ENCODE results near the gene FOXJ1. TPM values are rescaled to one million over a fixed set of nuclear protein-coding genes. Genes with fewer than 3 reads are reported as not detected.
A peak's percentile ranks its signal among the peaks of the same experiment; 100 is the strongest.

Gene FOXJ1
- total and polyA plus RNA-seq, 3 experiments from 2014 or later: 0.64 to 0.94 (median 0.68) TPM

GRCh38 chr17:76124582-76125390, 16.3 kb downstream of the FOXJ1 start:
- CTCF ChIA-PET: interaction anchor here (0.6 to 16.0 kb wide), 8 partner anchors 9 to 181 kb away, joined by 3 to 227 read pairs (median 4); no protein-coding TSS in a partner anchor
- no peak for DNase-seq

GRCh38 chr17:76123749-76124581, 17.1 kb downstream of the FOXJ1 start:
- no peak overlapping the region for H3K4me3 Mint-ChIP-seq
- no peaks in the 10 kb centered on the region for H3K27me3 ChIP-seq (ENCODE audit: insufficient read depth, low read length, poor library complexity, severe bottlenecking)
- H3K27ac ChIP-seq (ENCODE audit: low read depth, low read length): no peak overlapping the region
- peaks cover 8% of the 10 kb centered on the region for H3K4me1 ChIP-seq (ENCODE audit: insufficient read depth, low read length)
- H3K4me3 ChIP-seq (ENCODE audit: low read length): no peak overlapping the region
- ChIA-PET POLR2A (interaction anchor here (0.7 kb wide), 1 partner anchor 707 kb away, joined by 9 read pairs; no protein-coding TSS in a partner anchor), CTCF (interaction anchor here (1.0 to 16.0 kb wide), 10 partner anchors 8 to 175 kb away, joined by 3 to 227 read pairs (median 6); no protein-coding TSS in a partner anchor)
- no peaks in the 10 kb centered on the region for H3K36me3 Mint-ChIP-seq
- no peaks in the 10 kb centered on the region for H3K9me3 Mint-ChIP-seq
- H3K27ac Mint-ChIP-seq: peak overlapping the region in 2 of 8 donors; percentile 32 to 75
- H3K27me3 Mint-ChIP-seq: no peaks in the 10 kb centered on the region
- no peak for DNase-seq
- peaks cover 3 to 19% (median 5%) of the 10 kb centered on the region in 3 donors for H3K4me1 Mint-ChIP-seq
- no peaks in the 10 kb centered on the region for H3K9me3 ChIP-seq (ENCODE audit: low read length)
- no peaks in the 10 kb centered on the region for H3K36me3 ChIP-seq (ENCODE audit: insufficient read depth, low read length)

More at GRCh38 chr17:76124582-76125390, 16.3 kb downstream of the FOXJ1 start:
- Histone ChIP-seq H3K27ac (ENCODE audit: low read depth, low read length) (no peak overlapping the region), H3K4me1 (ENCODE audit: insufficient read depth, low read length) (peaks cover 8% of the 10 kb centered on the region), H3K4me3 (ENCODE audit: low read length) (no peak overlapping the region), H3K27me3 (ENCODE audit: insufficient read depth, low read length, poor library complexity, severe bottlenecking) (no peaks in the 10 kb centered on the region), H3K36me3 (ENCODE audit: insufficient read depth, low read length) (no peaks in the 10 kb centered on the region), H3K9me3 (ENCODE audit: low read length) (no peaks in the 10 kb centered on the region)
- Mint-ChIP-seq H3K27ac (peak overlapping the region in 1 of 8 donors; percentile 23), H3K27me3 (no peaks in the 10 kb centered on the region), H3K4me1 (peaks cover 3 to 19% (median 5%) of the 10 kb centered on the region in 3 donors), H3K9me3 (no peaks in the 10 kb centered on the region), H3K36me3 (no peaks in the 10 kb centered on the region), H3K4me3 (no peak overlapping the region)
- POLR2A ChIA-PET: no interaction called here

- CTCF ChIA-PET: interaction anchor here (1.0 to 16.0 kb wide), 9 partner anchors 8 to 176 kb away, joined by 3 to 227 read pairs (median 6); no protein-coding TSS in a partner anchor
Observed at GRCh38 chr17:76123191-76123499, 17.9 kb downstream of the FOXJ1 start.

GRCh38 chr17:76122431-76123190, 18.4 kb downstream of the FOXJ1 start:
- no peak overlapping the region for H3K4me3 ChIP-seq (ENCODE audit: low read length)
- H3K36me3 Mint-ChIP-seq: no peaks in the 10 kb centered on the region
- H3K4me1 ChIP-seq (ENCODE audit: insufficient read depth, low read length): peaks cover 8% of the 10 kb centered on the region
- no peaks in the 10 kb centered on the region for H3K9me3 ChIP-seq (ENCODE audit: low read length)
- ChIA-PET CTCF (interaction anchor here (0.7 to 16.0 kb wide), 9 partner anchors 10 to 157 kb away, joined by 3 to 227 read pairs (median 8); no protein-coding TSS in a partner anchor), POLR2A (interaction anchor here (0.5 to 1.6 kb wide), 4 partner anchors 18 to 709 kb away, joined by 4 to 9 read pairs (median 6); partner anchors contain the start of gene FOXJ1)
- no peaks in the 10 kb centered on the region for H3K27me3 Mint-ChIP-seq
- H3K36me3 ChIP-seq (ENCODE audit: insufficient read depth, low read length): no peaks in the 10 kb centered on the region
- H3K27ac Mint-ChIP-seq: peak overlapping the region in 5 of 8 donors; percentile 29 to 90 (median 50)
- peak overlapping the region in 3 of 7 donors; percentile 44 to 82 (median 46) for H3K4me3 Mint-ChIP-seq
- H3K9me3 Mint-ChIP-seq: no peaks in the 10 kb centered on the region
- H3K4me1 Mint-ChIP-seq: peaks cover 3 to 19% (median 5%) of the 10 kb centered on the region in 3 donors
- no peaks in the 10 kb centered on the region for H3K27me3 ChIP-seq (ENCODE audit: insufficient read depth, low read length, poor library complexity, severe bottlenecking)
- no peak for DNase-seq
- no peak overlapping the region for H3K27ac ChIP-seq (ENCODE audit: low read depth, low read length)

More at GRCh38 chr17:76123191-76123499, 17.9 kb downstream of the FOXJ1 start:
- no peak for DNase-seq
- H3K27me3 ChIP-seq (ENCODE audit: insufficient read depth, low read length, poor library complexity, severe bottlenecking): no peaks in the 10 kb centered on the region
- H3K4me1 ChIP-seq (ENCODE audit: insufficient read depth, low read length): peaks cover 8% of the 10 kb centered on the region
- no peak overlapping the region for H3K27ac ChIP-seq (ENCODE audit: low read depth, low read length)
- H3K27me3 Mint-ChIP-seq: no peaks in the 10 kb centered on the region
- no peak overlapping the region for H3K4me3 ChIP-seq (ENCODE audit: low read length)
- H3K9me3 Mint-ChIP-seq: no peaks in the 10 kb centered on the region
- POLR2A ChIA-PET: interaction anchor here (0.7 kb wide), 1 partner anchor 708 kb away, joined by 9 read pairs; no protein-coding TSS in a partner anchor
- no peaks in the 10 kb centered on the region for H3K36me3 ChIP-seq (ENCODE audit: insufficient read depth, low read length)
- H3K4me1 Mint-ChIP-seq: peaks cover 3 to 19% (median 5%) of the 10 kb centered on the region in 3 donors
- no peaks in the 10 kb centered on the region for H3K9me3 ChIP-seq (ENCODE audit: low read length)
- peak overlapping the region in 4 of 8 donors; percentile 29 to 90 (median 46) for H3K27ac Mint-ChIP-seq
- H3K4me3 Mint-ChIP-seq: peak overlapping the region in 3 of 7 donors; percentile 21 to 79 (median 38)
- no peaks in the 10 kb centered on the region for H3K36me3 Mint-ChIP-seq

- H3K36me3 Mint-ChIP-seq: no peaks in the 10 kb centered on the region
- no peaks in the 10 kb centered on the region for H3K27me3 Mint-ChIP-seq
- Histone ChIP-seq H3K36me3 (ENCODE audit: insufficient read depth, low read length) (no peaks in the 10 kb centered on the region), H3K27me3 (ENCODE audit: insufficient read depth, low read length, poor library complexity, severe bottlenecking) (no peaks in the 10 kb centered on the region), H3K4me1 (ENCODE audit: insufficient read depth, low read length) (peaks cover 6% of the 10 kb centered on the region), H3K27ac (ENCODE audit: low read depth, low read length) (no peak overlapping the region), H3K9me3 (ENCODE audit: low read length) (no peaks in the 10 kb centered on the region), H3K4me3 (ENCODE audit: low read length) (peak overlapping the region; percentile 45)
- CTCF ChIA-PET: interaction anchor here (0.6 to 16.0 kb wide), 33 partner anchors 8 to 286 kb away, joined by 3 to 227 read pairs (median 4); no protein-coding TSS in a partner anchor
- H3K27ac Mint-ChIP-seq: peak overlapping the region in 1 of 8 donors; percentile 61
- H3K4me1 Mint-ChIP-seq: peaks cover 3 to 15% (median 5%) of the 10 kb centered on the region in 3 donors
- peak overlapping the region in 3 of 7 donors; percentile 44 to 82 (median 46) for H3K4me3 Mint-ChIP-seq
- no peaks in the 10 kb centered on the region for H3K9me3 Mint-ChIP-seq
- POLR2A ChIA-PET: interaction anchor here (0.5 to 1.6 kb wide), 8 partner anchors 19 to 158 kb away, joined by 3 to 11 read pairs (median 5); partner anchors contain the start of gene FOXJ1
- peak in 1 of 5 donors; percentile 26 for DNase-seq
Observed at GRCh38 chr17:76121932-76122430, 19.1 kb downstream of the FOXJ1 start.

GRCh38 chr17:76120658-76121008, 20.4 kb downstream of the FOXJ1 start:
- Mint-ChIP-seq H3K4me3 (peak overlapping the region in 2 of 7 donors; percentile 30 to 49), H3K36me3 (no peaks in the 10 kb centered on the region), H3K9me3 (no peaks in the 10 kb centered on the region), H3K27ac (peak overlapping the region in 1 of 8 donors; percentile 6), H3K4me1 (peaks cover 3 to 10% (median 5%) of the 10 kb centered on the region in 3 donors), H3K27me3 (no peaks in the 10 kb centered on the region)
- no peaks in the 10 kb centered on the region for H3K4me1 ChIP-seq (ENCODE audit: insufficient read depth, low read length)
- ChIA-PET POLR2A (interaction anchor here (1.3 kb wide), 1 partner anchor 159 kb away, joined by 9 read pairs; no protein-coding TSS in a partner anchor), CTCF (interaction anchor here (0.8 to 16.0 kb wide), 30 partner anchors 9 to 288 kb away, joined by 3 to 227 read pairs (median 4); no protein-coding TSS in a partner anchor)
- no peaks in the 10 kb centered on the region for H3K9me3 ChIP-seq (ENCODE audit: low read length)
- H3K27me3 ChIP-seq (ENCODE audit: insufficient read depth, low read length, poor library complexity, severe bottlenecking): no peaks in the 10 kb centered on the region
- no peak for DNase-seq
- H3K27ac ChIP-seq (ENCODE audit: low read depth, low read length): no peak overlapping the region
- no peaks in the 10 kb centered on the region for H3K36me3 ChIP-seq (ENCODE audit: insufficient read depth, low read length)
- no peak overlapping the region for H3K4me3 ChIP-seq (ENCODE audit: low read length)

All from CD8-positive, alpha-beta memory T cell (primary cell).